Mammary epithelial cell (primary cell): ENCODE measurements around the gene TMEM175.

Experiments used
- EZH2 ChIP-seq: IDR thresholded peaks from 2 replicates; pipeline ENCODE4 v1.6.1; 2012; ENCODE audit warnings: low read length, inconsistent platforms, borderline replicate concordance
- TF ChIP-seq, protein P1 (sequence below), 2 donors: IDR thresholded peaks in 1 of 2; conservative IDR thresholded peaks in 1 of 2; 2 replicates each; pipeline ENCODE4 v1.5.1; 2011 to 2012; ENCODE audit warnings: inconsistent platforms in 2 of 2, low read length in 2 of 2, mild to moderate bottlenecking in 2 of 2, control low read depth in 1 of 2, low read depth in 1 of 2; ENCODE audit not compliant: insufficient read depth in 1 of 2; ENCODE audit errors: extremely low read depth in 1 of 2

DNA sequence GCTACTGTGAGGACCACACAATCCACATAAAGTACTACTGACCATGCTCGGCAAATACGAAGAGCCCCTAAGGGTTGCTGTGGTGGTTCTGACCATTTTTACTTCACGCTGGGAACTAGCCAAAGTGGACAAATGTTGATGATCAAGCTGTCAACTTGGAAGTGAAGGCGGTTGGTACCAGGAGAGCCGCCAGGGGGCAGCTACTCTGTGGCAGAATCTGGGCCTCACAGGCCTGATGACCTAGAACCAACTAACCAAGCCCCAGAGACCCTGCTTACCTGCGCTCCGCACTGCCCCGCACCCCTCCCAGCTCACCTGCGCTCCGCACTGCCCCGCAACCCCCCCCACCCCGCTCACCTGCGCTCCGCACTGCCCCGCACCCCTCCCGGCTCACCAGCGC is 5.7 kb upstream of the TMEM175 start:
- TF ChIP-seq, protein P1, sequence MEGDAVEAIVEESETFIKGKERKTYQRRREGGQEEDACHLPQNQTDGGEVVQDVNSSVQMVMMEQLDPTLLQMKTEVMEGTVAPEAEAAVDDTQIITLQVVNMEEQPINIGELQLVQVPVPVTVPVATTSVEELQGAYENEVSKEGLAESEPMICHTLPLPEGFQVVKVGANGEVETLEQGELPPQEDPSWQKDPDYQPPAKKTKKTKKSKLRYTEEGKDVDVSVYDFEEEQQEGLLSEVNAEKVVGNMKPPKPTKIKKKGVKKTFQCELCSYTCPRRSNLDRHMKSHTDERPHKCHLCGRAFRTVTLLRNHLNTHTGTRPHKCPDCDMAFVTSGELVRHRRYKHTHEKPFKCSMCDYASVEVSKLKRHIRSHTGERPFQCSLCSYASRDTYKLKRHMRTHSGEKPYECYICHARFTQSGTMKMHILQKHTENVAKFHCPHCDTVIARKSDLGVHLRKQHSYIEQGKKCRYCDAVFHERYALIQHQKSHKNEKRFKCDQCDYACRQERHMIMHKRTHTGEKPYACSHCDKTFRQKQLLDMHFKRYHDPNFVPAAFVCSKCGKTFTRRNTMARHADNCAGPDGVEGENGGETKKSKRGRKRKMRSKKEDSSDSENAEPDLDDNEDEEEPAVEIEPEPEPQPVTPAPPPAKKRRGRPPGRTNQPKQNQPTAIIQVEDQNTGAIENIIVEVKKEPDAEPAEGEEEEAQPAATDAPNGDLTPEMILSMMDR (conservative IDR thresholded peaks at IDR 0.05 in 1 of 2, IDR thresholded peaks at IDR 0.05 in 1 of 2; ENCODE audit: extremely low read depth in 1 of 2, insufficient read depth in 1 of 2, low read depth in 1 of 2, low read length in 2 of 2) = peak; percentile 9 to 21
- TF ChIP-seq EZH2 = no peak
